ENCODE results near the gene SNX5. TPM values are rescaled to one million over a fixed set of nuclear protein-coding genes. Genes with fewer than 3 reads are reported as not detected.

Gene SNX5
- total and polyA plus RNA-seq, 2 of the 13 experiments (the other 11 are each of a cell fraction or from before 2014, with no cell fraction given), result 664 to 1,040 TPM

- TF ChIP-seq MXD1 (CRISPR knock-in tag; IDR thresholded peaks at IDR 0.05) (no peak), ZSCAN22 (CRISPR knock-in tag; IDR thresholded peaks at IDR 0.05) (0 out of 2 replicates have a peak, but pooled peaks have one; percentile 15), CREB3 (CRISPR knock-in tag; IDR thresholded peaks at IDR 0.05) (no peak), GATA4 (IDR thresholded peaks at IDR 0.05; ENCODE audit: borderline replicate concordance, low read depth) (no peak), TFAP4 (IDR thresholded peaks at IDR 0.05; ENCODE audit: borderline replicate concordance, low read depth) (peak; percentile 40; the same call in 1 of the 2 replicates), ZNF781 (CRISPR knock-in tag; IDR thresholded peaks at IDR 0.05; ENCODE audit: borderline replicate concordance, not compliant biosample characterization) (no peak), HOXD1 (CRISPR knock-in tag; IDR thresholded peaks at IDR 0.05) (no peak), HNF1A (IDR thresholded peaks at IDR 0.05; ENCODE audit: low read depth) (no peak), HNF1A (CRISPR knock-in tag; IDR thresholded peaks at IDR 0.05; ENCODE audit: borderline replicate concordance) (no peak), ZNF414 (CRISPR knock-in tag; IDR thresholded peaks at IDR 0.05) (no peak), AGO2 (optimal IDR thresholded peaks at IDR 0.05; ENCODE audit: low read depth, low read length) (peak; percentile 23), ZNF816 (CRISPR knock-in tag; IDR thresholded peaks at IDR 0.05; ENCODE audit: borderline replicate concordance) (no peak; the same call in 1 of the 2 replicates), ZFP62 (CRISPR knock-in tag; IDR thresholded peaks at IDR 0.05) (no peak), AFF4 (CRISPR knock-in tag; IDR thresholded peaks at IDR 0.05) (peak; percentile 67), DMAP1 (CRISPR knock-in tag; IDR thresholded peaks at IDR 0.05) (peak; percentile 48), MED13 (CRISPR knock-in tag; IDR thresholded peaks at IDR 0.05) (no peak), TCF7L2 (IDR thresholded peaks at IDR 0.05; ENCODE audit: low read depth, low read length) (no peak), ZNF777 (CRISPR knock-in tag; IDR thresholded peaks at IDR 0.05) (no peak)
These were observed 1.9 kb downstream of the SNX5 start (continued) for GRCh38 chr20:17966432-17967310.
